HCT116 (cell line): ENCODE results near the gene OR1J2. TPM values are rescaled to one million over a fixed set of nuclear protein-coding genes. Genes with fewer than 3 reads are reported as not detected.

Source experiments
- ATAC-seq: fragments of 200-7000 bp; cut with Tn5 transposase; 2 replicates; pipeline ENCODE4 v1.9.1; 2020; ENCODE audit warnings: mild to moderate bottlenecking, moderate library complexity
- BruUV-seq: library from RNA; stranded (reverse); fragments of 400-500 nt; replicated peaks from 2 replicates; lab custom pipeline; 2021; lab: Mats Ljungman, UMichigan
- CTCF ChIA-PET: fragments of 300-600 bp; sonication (Branson Sonifier 250); formaldehyde crosslinking; loops from one replicate; lab custom pipeline; 2021; ENCODE audit warnings: antibody characterized with exemption; lab: Charles Lee
- POLR2A ChIA-PET: fragments of 300-600, 350-600 bp; sonication (Branson Sonifier 250); formaldehyde crosslinking; loops from one replicate; lab custom pipeline; 2021; ENCODE audit warnings: antibody characterized with exemption; lab: Charles Lee
- RAD21 ChIA-PET, 2 experiments: fragments of 300-600 bp; sonication (Branson Sonifier 250); formaldehyde crosslinking; loops; one replicate each; lab custom pipeline; 2023; ENCODE audit warnings: low total read pairs in 2 of 2; ENCODE audit not compliant: uncharacterized antibody in 2 of 2, unreplicated experiment in 2 of 2, low non-redundant PET in 1 of 2; lab: Charles Lee
- DNase-seq: peaks from one replicate; pipeline ENCODE4 v3.0.0-alpha.2; 2010; ENCODE audit warnings: low read depth, low spot score
- H2AFZ ChIP-seq: fragments of 200-600 bp; shearing (Covaris generic), sonication (generic); 2 replicates; pipeline ENCODE4 v1.6.1; 2017; ENCODE audit warnings: low read depth, mixed run types, mixed read lengths, antibody characterized with exemption, low read length; ENCODE audit not compliant: poor library complexity, severe bottlenecking
- H3K27ac ChIP-seq: 2 replicates; pipeline ENCODE4 v1.5.1; 2012; ENCODE audit warnings: low read depth, low read length
- H3K27me3 ChIP-seq: fragments of 200-600 bp; sonication (generic); 2 replicates; pipeline ENCODE4 v1.6.1; 2016; ENCODE audit warnings: mixed run types, low read length, mixed read lengths; ENCODE audit not compliant: insufficient read depth
- H3K36me3 ChIP-seq, 2 experiments: fragments of 200-500 bp in 1 of 2; fragments of 200-600 bp in 1 of 2; sonication (Bioruptor generic) in 1 of 2; sonication (generic) in 1 of 2; 2 replicates each; pipeline versions ENCODE4 v1.5.1 to v1.6.1; 2014 to 2016; ENCODE audit warnings: low read length in 2 of 2, inconsistent platforms in 1 of 2, mixed read lengths in 1 of 2, mixed run types in 1 of 2; ENCODE audit not compliant: insufficient read depth in 2 of 2, control insufficient read depth in 1 of 2
- H3K4me1 ChIP-seq, 2 experiments: fragments of 200-600 bp in 1 of 2; sonication (generic) in 1 of 2; 2 replicates each; pipeline versions ENCODE4 v1.5.1 to v1.6.1; 2012 to 2017; ENCODE audit warnings: low read length in 2 of 2, inconsistent platforms in 1 of 2, mild to moderate bottlenecking in 1 of 2, mixed read lengths in 1 of 2, mixed run types in 1 of 2, moderate library complexity in 1 of 2; ENCODE audit not compliant: insufficient read depth in 2 of 2, control insufficient read depth in 1 of 2
- H3K4me2 ChIP-seq: fragments of 200-600 bp; sonication (generic); 2 replicates; pipeline ENCODE4 v1.6.1; 2017; ENCODE audit warnings: mixed run types, low read length, mixed read lengths
- H3K4me3 ChIP-seq, 2 experiments: fragments of 200-600 bp in 1 of 2; sonication (generic) in 1 of 2; replicated peaks in 1 of 2; 2 replicates each; pipeline ENCODE4 v1.5.1; 2011 to 2016; ENCODE audit warnings: low read length in 2 of 2, control low read depth in 1 of 2, low read depth in 1 of 2, mild to moderate bottlenecking in 1 of 2, mixed read lengths in 1 of 2, mixed run types in 1 of 2
- H3K79me2 ChIP-seq: fragments of 200-600 bp; sonication (generic); 2 replicates; pipeline ENCODE4 v1.6.1; 2017; ENCODE audit warnings: mild to moderate bottlenecking, mixed run types, low read length, moderate library complexity, mixed read lengths; ENCODE audit not compliant: insufficient read depth
- H3K9ac ChIP-seq: fragments of 200-600 bp; sonication (generic); 2 replicates; pipeline ENCODE4 v1.6.1; 2016; ENCODE audit warnings: low read length, mixed read lengths
- H3K9me2 ChIP-seq: fragments of 200-600 bp; sonication (generic), shearing (Covaris generic); 2 replicates; pipeline ENCODE4 v1.6.1; 2017; ENCODE audit warnings: mixed run types, mild to moderate bottlenecking, moderate library complexity; ENCODE audit not compliant: insufficient read depth
- H3K9me3 ChIP-seq, 2 experiments: fragments of 200-500 bp in 1 of 2; fragments of 200-600 bp in 1 of 2; sonication (Bioruptor generic) in 1 of 2; sonication (generic) in 1 of 2; 2 replicates each; pipeline ENCODE4 v1.6.1; 2014 to 2017; ENCODE audit warnings: low read length in 2 of 2, mixed read lengths in 2 of 2, inconsistent platforms in 1 of 2, low read depth in 1 of 2, mild to moderate bottlenecking in 1 of 2, mixed run types in 1 of 2, moderate library complexity in 1 of 2; ENCODE audit not compliant: control insufficient read depth in 1 of 2, insufficient read depth in 1 of 2
- H4K20me1 ChIP-seq: fragments of 200-600 bp; sonication (generic), shearing (Covaris generic); 2 replicates; pipeline ENCODE4 v1.6.1; 2017; ENCODE audit warnings: mixed run types, mild to moderate bottlenecking, moderate library complexity; ENCODE audit not compliant: insufficient read depth
- ATF3 ChIP-seq: IDR thresholded peaks from 2 replicates; pipeline ENCODE4 v1.6.1; 2012
- CBX3 ChIP-seq: IDR thresholded peaks from 2 replicates; pipeline ENCODE4 v1.6.1; 2012; ENCODE audit warnings: low read depth
- CTCF ChIP-seq, 3 experiments: fragments of 200-600 bp in 1 of 3; sonication (generic) in 1 of 3; IDR thresholded peaks in 2 of 3; conservative IDR thresholded peaks in 1 of 3; 2 replicates each; pipeline ENCODE4 v1.5.1; 2012 to 2017; ENCODE audit warnings: low read depth in 2 of 3, low read length in 2 of 3, antibody characterized with exemption in 1 of 3, borderline replicate concordance in 1 of 3, control low read depth in 1 of 3, mild to moderate bottlenecking in 1 of 3, mixed read lengths in 1 of 3, mixed run types in 1 of 3, moderate library complexity in 1 of 3; ENCODE audit not compliant: insufficient read depth in 1 of 3
- EGR1 ChIP-seq: IDR thresholded peaks from 2 replicates; pipeline ENCODE4 v1.6.1; 2012; ENCODE audit warnings: low read depth
- ELF1 ChIP-seq: IDR thresholded peaks from 2 replicates; pipeline ENCODE4 v1.6.1; 2012; ENCODE audit warnings: low read depth, borderline replicate concordance
- EZH2 ChIP-seq: fragments of 200-600 bp; sonication (generic); IDR thresholded peaks from 2 replicates; pipeline ENCODE4 v1.6.1; 2017; ENCODE audit warnings: antibody characterized with exemption, mixed run types
- EZH2phosphoT487 ChIP-seq: fragments of 200-600 bp; IDR thresholded peaks from 2 replicates; pipeline ENCODE4 v1.6.1; 2018; ENCODE audit warnings: antibody characterized with exemption, borderline replicate concordance
- JUND ChIP-seq: IDR thresholded peaks from 2 replicates; pipeline ENCODE4 v1.6.1; 2012
- POLR2A ChIP-seq: IDR thresholded peaks from 2 replicates; pipeline ENCODE4 v1.7.0; 2011; ENCODE audit warnings: borderline replicate concordance; ENCODE audit not compliant: insufficient read depth, insufficient read length; ENCODE audit errors: extremely low read depth
- POLR2AphosphoS5 ChIP-seq: IDR thresholded peaks from 2 replicates; pipeline ENCODE4 v1.6.1; 2011; ENCODE audit warnings: mild to moderate bottlenecking, low read depth, low read length, moderate library complexity
- RAD21 ChIP-seq: IDR thresholded peaks from 2 replicates; pipeline ENCODE4 v1.6.1; 2012; ENCODE audit warnings: low read depth, mild to moderate bottlenecking
- SIN3A ChIP-seq: IDR thresholded peaks from 2 replicates; pipeline ENCODE4 v1.6.1; 2012; ENCODE audit warnings: low read depth
- ZFX ChIP-seq: fragments of 450-650 bp; IDR thresholded peaks from 2 replicates; pipeline ENCODE4 v1.6.1; 2017
- intact Hi-C: fragments of 100-400 bp; cut with micrococcal nuclease; formaldehyde crosslinking; loops from 2 replicates; pipeline ENCODE4 v1.10.0; 2022
- total RNA-seq: library from RNA; stranded (reverse); gene quantifications from one replicate; pipeline ENCODE4 v1.2.1, GENCODE V29; 2021; ENCODE audit not compliant: unreplicated experiment
- TF ChIP-seq, protein P1 (sequence below): IDR thresholded peaks from 2 replicates; pipeline ENCODE4 v1.6.1; 2012; ENCODE audit warnings: low read depth
- TF ChIP-seq, protein P2 (sequence below): IDR thresholded peaks from 2 replicates; pipeline ENCODE4 v1.6.1; 2012
- TF ChIP-seq, protein P3 (sequence below): IDR thresholded peaks from 2 replicates; pipeline ENCODE4 v1.6.1; 2011; ENCODE audit warnings: mild to moderate bottlenecking, low read length, moderate library complexity; ENCODE audit not compliant: insufficient replicate concordance; ENCODE audit errors: extremely low read depth

OR1J2 gene
- total RNA-seq, 1 experiment from 2014 or later: not detected

DNA sequence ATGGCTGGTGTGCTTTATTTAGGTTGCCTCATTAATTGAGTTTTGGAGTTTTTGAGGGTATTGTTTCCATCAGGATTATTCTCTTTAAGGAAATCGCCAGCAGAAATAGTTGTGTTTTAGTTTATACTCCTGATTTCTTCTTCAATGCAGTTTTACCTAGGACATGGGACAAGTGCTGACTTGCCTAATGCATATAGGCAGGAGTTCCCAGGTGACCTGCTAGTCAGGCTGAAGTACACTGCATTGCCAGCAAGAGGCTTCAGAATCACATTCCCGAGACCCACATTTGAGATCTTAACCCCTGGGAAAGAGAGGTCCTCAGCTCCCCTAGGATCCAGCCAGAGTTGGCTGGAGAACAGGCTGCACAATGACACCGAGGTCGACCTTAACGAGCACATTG lies 40.8 kb downstream of the OR1J2 start (continued):
- TF ChIP-seq, protein P1, sequence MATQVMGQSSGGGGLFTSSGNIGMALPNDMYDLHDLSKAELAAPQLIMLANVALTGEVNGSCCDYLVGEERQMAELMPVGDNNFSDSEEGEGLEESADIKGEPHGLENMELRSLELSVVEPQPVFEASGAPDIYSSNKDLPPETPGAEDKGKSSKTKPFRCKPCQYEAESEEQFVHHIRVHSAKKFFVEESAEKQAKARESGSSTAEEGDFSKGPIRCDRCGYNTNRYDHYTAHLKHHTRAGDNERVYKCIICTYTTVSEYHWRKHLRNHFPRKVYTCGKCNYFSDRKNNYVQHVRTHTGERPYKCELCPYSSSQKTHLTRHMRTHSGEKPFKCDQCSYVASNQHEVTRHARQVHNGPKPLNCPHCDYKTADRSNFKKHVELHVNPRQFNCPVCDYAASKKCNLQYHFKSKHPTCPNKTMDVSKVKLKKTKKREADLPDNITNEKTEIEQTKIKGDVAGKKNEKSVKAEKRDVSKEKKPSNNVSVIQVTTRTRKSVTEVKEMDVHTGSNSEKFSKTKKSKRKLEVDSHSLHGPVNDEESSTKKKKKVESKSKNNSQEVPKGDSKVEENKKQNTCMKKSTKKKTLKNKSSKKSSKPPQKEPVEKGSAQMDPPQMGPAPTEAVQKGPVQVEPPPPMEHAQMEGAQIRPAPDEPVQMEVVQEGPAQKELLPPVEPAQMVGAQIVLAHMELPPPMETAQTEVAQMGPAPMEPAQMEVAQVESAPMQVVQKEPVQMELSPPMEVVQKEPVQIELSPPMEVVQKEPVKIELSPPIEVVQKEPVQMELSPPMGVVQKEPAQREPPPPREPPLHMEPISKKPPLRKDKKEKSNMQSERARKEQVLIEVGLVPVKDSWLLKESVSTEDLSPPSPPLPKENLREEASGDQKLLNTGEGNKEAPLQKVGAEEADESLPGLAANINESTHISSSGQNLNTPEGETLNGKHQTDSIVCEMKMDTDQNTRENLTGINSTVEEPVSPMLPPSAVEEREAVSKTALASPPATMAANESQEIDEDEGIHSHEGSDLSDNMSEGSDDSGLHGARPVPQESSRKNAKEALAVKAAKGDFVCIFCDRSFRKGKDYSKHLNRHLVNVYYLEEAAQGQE: no peak
- TF ChIP-seq CBX3: no peak
- TF ChIP-seq, protein P2, sequence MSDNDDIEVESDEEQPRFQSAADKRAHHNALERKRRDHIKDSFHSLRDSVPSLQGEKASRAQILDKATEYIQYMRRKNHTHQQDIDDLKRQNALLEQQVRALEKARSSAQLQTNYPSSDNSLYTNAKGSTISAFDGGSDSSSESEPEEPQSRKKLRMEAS: no peak
- TF ChIP-seq EGR1: no peak
- TF ChIP-seq ATF3: no peak
- TF ChIP-seq SIN3A: no peak
- no peak for TF ChIP-seq RAD21
- TF ChIP-seq, protein P3, sequence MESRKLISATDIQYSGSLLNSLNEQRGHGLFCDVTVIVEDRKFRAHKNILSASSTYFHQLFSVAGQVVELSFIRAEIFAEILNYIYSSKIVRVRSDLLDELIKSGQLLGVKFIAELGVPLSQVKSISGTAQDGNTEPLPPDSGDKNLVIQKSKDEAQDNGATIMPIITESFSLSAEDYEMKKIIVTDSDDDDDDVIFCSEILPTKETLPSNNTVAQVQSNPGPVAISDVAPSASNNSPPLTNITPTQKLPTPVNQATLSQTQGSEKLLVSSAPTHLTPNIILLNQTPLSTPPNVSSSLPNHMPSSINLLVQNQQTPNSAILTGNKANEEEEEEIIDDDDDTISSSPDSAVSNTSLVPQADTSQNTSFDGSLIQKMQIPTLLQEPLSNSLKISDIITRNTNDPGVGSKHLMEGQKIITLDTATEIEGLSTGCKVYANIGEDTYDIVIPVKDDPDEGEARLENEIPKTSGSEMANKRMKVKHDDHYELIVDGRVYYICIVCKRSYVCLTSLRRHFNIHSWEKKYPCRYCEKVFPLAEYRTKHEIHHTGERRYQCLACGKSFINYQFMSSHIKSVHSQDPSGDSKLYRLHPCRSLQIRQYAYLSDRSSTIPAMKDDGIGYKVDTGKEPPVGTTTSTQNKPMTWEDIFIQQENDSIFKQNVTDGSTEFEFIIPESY: no peak
- TF ChIP-seq, all 23 proteins: peak for 0

DNA sequence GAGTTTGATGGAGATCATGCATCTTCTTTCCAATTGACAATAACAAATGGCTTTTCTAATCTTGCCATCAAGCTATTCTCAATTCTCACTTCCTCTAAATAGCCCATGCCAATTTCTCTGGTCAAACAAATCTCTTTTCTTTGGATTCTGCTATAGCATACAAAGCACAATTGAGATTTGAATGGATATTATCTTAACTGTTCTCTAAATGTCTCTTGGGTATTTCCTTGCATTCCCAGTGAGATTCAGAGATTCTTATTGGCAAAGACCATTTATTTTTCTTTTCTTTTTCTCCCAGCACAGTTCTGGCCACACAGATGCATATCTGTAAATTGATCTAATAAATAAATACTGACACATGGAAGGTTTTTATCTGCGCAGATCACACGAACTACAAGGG lies 42.2 kb downstream of the OR1J2 start, which contains the start of gene OR1N2:
TSS of gene OR1N2 (plus strand) at position 301 of the 400 bp plus-strand sequence. CDS start 100 bp downstream, outside the sequence.
- Histone ChIP-seq H3K4me2 (no peak within 1 kb of the TSS), H3K9ac (no peak within 1 kb of the TSS), H3K27ac (no peak within 1 kb of the TSS), H3K36me3 (no peaks in the 10 kb centered on the region), H3K9me2 (no peaks in the 10 kb centered on the region), H3K27me3 (peaks cover 37% of the 10 kb centered on the region), H3K79me2 (no peaks in the 10 kb centered on the region), H3K9me3 (no peaks in the 10 kb centered on the region), H3K4me1 (no peaks in the 10 kb centered on the region), H4K20me1 (no peaks in the 10 kb centered on the region), H3K4me3 (no peak within 1 kb of the TSS), H2AFZ (no peak within 1 kb of the TSS)
- ATAC-seq: no peak
- RAD21 ChIA-PET: no interaction called here
- POLR2A ChIA-PET: no interaction called here
- intact Hi-C loops: no loop called here
- no TSS peak for BruUV-seq
- no peak for DNase-seq
- CTCF ChIA-PET: interaction anchor here (1.6 kb wide), 1 partner anchor 54 kb away, joined by 6 read pairs; no protein-coding TSS in a partner anchor
- no peak for TF ChIP-seq POLR2A
- TF ChIP-seq EZH2: no peak
- TF ChIP-seq ELF1: no peak
- TF ChIP-seq POLR2AphosphoS5: no peak
- TF ChIP-seq EZH2phosphoT487: no peak
- no peak for TF ChIP-seq ZFX
- TF ChIP-seq CTCF (IDR thresholded peaks at IDR 0.05 in 2 of 3, conservative IDR thresholded peaks at IDR 0.05 in 1 of 3; ENCODE audit: borderline replicate concordance in 1 of 3, insufficient read depth in 1 of 3, low read depth in 2 of 3, low read length in 2 of 3): no peak
- no peak for TF ChIP-seq JUND
- no peak for TF ChIP-seq RAD21
